Mesodermal cell (in vitro differentiated cells): Measurements from ENCODE around the gene ALB.

Experiments
- H3K27ac ChIP-seq: 2 replicates; pipeline ENCODE4 v1.7.0; 2013; ENCODE audit warnings: mild to moderate bottlenecking, low read depth, low read length, moderate library complexity; ENCODE audit not compliant: severe bottlenecking
- H3K36me3 ChIP-seq: 2 replicates; pipeline ENCODE4 v1.7.1; 2013; ENCODE audit warnings: mild to moderate bottlenecking, low read length, moderate library complexity; ENCODE audit not compliant: control insufficient read depth, insufficient read depth
- H3K4me1 ChIP-seq: one replicate; pipeline ENCODE4 v1.7.1; 2013; ENCODE audit warnings: mild to moderate bottlenecking, low read length; ENCODE audit not compliant: insufficient read depth, control insufficient read depth, poor library complexity, severe bottlenecking
- H3K4me3 ChIP-seq: 2 replicates; pipeline ENCODE4 v1.7.0; 2013; ENCODE audit warnings: low read length, control low read depth, mild to moderate bottlenecking; ENCODE audit not compliant: insufficient read depth, poor library complexity, severe bottlenecking; ENCODE audit errors: extremely low read depth
- H3K9me3 ChIP-seq: 2 replicates; pipeline ENCODE4 v1.7.1; 2013; ENCODE audit warnings: mild to moderate bottlenecking, low read length, moderate library complexity; ENCODE audit not compliant: control insufficient read depth
- WGBS, 2 experiments: methylation state at CpG; one replicate each; pipeline ENCODE4 v1.1.5; 2013; ENCODE audit warnings: missing lambda C conversion rate in 2 of 2; ENCODE audit not compliant: insufficient coverage in 2 of 2; 5-methylcytosine and 5-hydroxymethylcytosine counted together

ALB gene

DNA sequence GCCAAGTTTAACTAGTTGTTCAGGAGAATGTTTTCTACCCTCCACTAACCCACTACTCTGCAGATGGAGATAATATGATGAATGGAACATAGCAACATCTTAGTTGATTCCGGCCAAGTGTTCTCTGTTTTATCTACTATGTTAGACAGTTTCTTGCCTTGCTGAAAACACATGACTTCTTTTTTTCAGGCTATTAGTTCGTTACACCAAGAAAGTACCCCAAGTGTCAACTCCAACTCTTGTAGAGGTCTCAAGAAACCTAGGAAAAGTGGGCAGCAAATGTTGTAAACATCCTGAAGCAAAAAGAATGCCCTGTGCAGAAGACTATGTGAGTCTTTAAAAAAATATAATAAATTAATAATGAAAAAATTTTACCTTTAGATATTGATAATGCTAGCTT lies 13.3 kb downstream of the ALB start:
- WGBS, 2 experiments = 92% methylated on average over 2 of the region's 2 CpGs; no CpG with 5 or more reads in 1 of the 2 experiments
- Histone ChIP-seq H3K27ac (no peak overlapping the region), H3K36me3 (no peaks in the 10 kb centered on the region), H3K4me1 (no peaks in the 10 kb centered on the region), H3K9me3 (no peaks in the 10 kb centered on the region), H3K4me3 (no peak overlapping the region)

- Histone ChIP-seq H3K36me3 (no peaks in the 10 kb centered on the region), H3K9me3 (no peaks in the 10 kb centered on the region), H3K4me3 (no peak overlapping the region), H3K27ac (no peak overlapping the region), H3K4me1 (no peaks in the 10 kb centered on the region)
- 79 to 89% methylated on average over 4 to 6 of the region's 6 CpGs for WGBS, 2 experiments
These were observed 13.9 kb downstream of the ALB start for GRCh38 chr4:73417973-73418372.

DNA sequence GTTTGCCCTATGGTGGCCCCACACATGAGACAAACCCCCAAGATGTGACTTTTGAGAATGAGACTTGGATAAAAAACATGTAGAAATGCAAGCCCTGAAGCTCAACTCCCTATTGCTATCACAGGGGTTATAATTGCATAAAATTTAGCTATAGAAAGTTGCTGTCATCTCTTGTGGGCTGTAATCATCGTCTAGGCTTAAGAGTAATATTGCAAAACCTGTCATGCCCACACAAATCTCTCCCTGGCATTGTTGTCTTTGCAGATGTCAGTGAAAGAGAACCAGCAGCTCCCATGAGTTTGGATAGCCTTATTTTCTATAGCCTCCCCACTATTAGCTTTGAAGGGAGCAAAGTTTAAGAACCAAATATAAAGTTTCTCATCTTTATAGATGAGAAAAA lies 14.6 kb downstream of the ALB start:
- 71% methylated on average over 1 of the region's 1 CpG; no CpG with 5 or more reads in 1 of the 2 experiments for WGBS, 2 experiments
- H3K4me3 ChIP-seq = no peak overlapping the region
- H3K9me3 ChIP-seq = no peaks in the 10 kb centered on the region
- no peaks in the 10 kb centered on the region for H3K36me3 ChIP-seq
- H3K27ac ChIP-seq = no peak overlapping the region
- no peaks in the 10 kb centered on the region for H3K4me1 ChIP-seq

GRCh38 chr4:73419106-73420038 lies 15.3 kb downstream of the ALB start:
- no peaks in the 10 kb centered on the region for H3K4me1 ChIP-seq
- H3K27ac ChIP-seq = no peak overlapping the region
- H3K9me3 ChIP-seq = no peaks in the 10 kb centered on the region
- WGBS, 2 experiments = 90% methylated on average over 2 of the region's 7 CpGs; no CpG with 5 or more reads in 1 of the 2 experiments
- H3K4me3 ChIP-seq = no peak overlapping the region
- H3K36me3 ChIP-seq = no peaks in the 10 kb centered on the region

DNA sequence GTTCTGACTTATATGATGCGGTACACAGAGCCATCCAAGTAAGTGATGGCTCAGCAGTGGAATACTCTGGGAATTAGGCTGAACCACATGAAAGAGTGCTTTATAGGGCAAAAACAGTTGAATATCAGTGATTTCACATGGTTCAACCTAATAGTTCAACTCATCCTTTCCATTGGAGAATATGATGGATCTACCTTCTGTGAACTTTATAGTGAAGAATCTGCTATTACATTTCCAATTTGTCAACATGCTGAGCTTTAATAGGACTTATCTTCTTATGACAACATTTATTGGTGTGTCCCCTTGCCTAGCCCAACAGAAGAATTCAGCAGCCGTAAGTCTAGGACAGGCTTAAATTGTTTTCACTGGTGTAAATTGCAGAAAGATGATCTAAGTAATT lies 16.5 kb downstream of the ALB start:
- Histone ChIP-seq H3K4me3 (no peak overlapping the region), H3K4me1 (no peaks in the 10 kb centered on the region), H3K36me3 (no peaks in the 10 kb centered on the region), H3K27ac (no peak overlapping the region), H3K9me3 (no peaks in the 10 kb centered on the region)
- 100% methylated on average over 1 to 2 of the region's 2 CpGs for WGBS, 2 experiments

GRCh38 chr4:73421708-73422457 lies 17.8 kb downstream of the ALB start:
- no peaks in the 10 kb centered on the region for H3K4me1 ChIP-seq
- no peaks in the 10 kb centered on the region for H3K9me3 ChIP-seq
- H3K27ac ChIP-seq = no peak overlapping the region
- no peak overlapping the region for H3K4me3 ChIP-seq
- H3K36me3 ChIP-seq = no peaks in the 10 kb centered on the region

GRCh38 chr4:73422458-73422752 lies 18.3 kb downstream of the ALB start:
- WGBS, 2 experiments = 40% methylated on average over 2 of the region's 4 CpGs; no CpG with 5 or more reads in 1 of the 2 experiments

GRCh38 chr4:73423184-73423583 lies 19.1 kb downstream of the ALB start:
- H3K4me1 ChIP-seq = no peaks in the 10 kb centered on the region
- H3K9me3 ChIP-seq = no peaks in the 10 kb centered on the region
- no peak overlapping the region for H3K4me3 ChIP-seq
- H3K36me3 ChIP-seq = no peaks in the 10 kb centered on the region
- H3K27ac ChIP-seq = no peak overlapping the region

More at GRCh38 chr4:73422458-73422752, 18.3 kb downstream of the ALB start:
- Histone ChIP-seq H3K27ac (no peak overlapping the region), H3K4me3 (no peak overlapping the region), H3K4me1 (no peaks in the 10 kb centered on the region), H3K36me3 (no peaks in the 10 kb centered on the region), H3K9me3 (no peaks in the 10 kb centered on the region)

DNA sequence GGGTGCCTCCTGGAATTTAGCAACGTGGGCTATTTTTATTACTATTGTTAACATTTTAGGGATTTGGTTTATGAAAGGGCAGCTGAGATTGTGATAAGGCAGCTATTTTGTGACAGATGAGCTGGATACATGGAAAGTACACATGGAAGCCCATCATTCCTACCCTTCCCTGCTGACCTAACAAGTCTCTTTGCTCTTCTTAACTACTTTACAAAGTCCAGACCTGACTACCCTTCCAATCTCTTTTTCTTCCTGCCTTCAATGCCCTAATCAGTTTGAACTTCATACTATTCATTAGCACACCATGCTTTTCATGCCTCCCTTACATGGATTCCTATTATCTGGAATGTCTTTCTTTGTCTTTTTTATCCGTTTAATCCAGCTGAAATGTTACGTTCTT lies 22.6 kb downstream of the ALB start:
- H3K4me3 ChIP-seq = no peak overlapping the region
- H3K4me1 ChIP-seq = no peaks in the 10 kb centered on the region
- H3K36me3 ChIP-seq = no peaks in the 10 kb centered on the region
- 90% methylated on average over 2 of the region's 3 CpGs; no CpG with 5 or more reads in 1 of the 2 experiments for WGBS, 2 experiments
- no peaks in the 10 kb centered on the region for H3K9me3 ChIP-seq
- H3K27ac ChIP-seq = no peak overlapping the region

- no CpG with 5 or more reads among the region's 2 CpGs for WGBS, 2 experiments
- Histone ChIP-seq H3K4me1 (no peaks in the 10 kb centered on the region), H3K27ac (no peak overlapping the region), H3K9me3 (no peaks in the 10 kb centered on the region), H3K36me3 (no peaks in the 10 kb centered on the region), H3K4me3 (no peak overlapping the region)
These were observed 25.0 kb downstream of the ALB start for GRCh38 chr4:73429118-73429517.
